Measurements from ENCODE around the gene SLC15A4.

- TF ChIP-seq CTCF (IDR thresholded peaks at IDR 0.05), result no peak
- no peak for TF ChIP-seq POLR2AphosphoS5 (IDR thresholded peaks at IDR 0.05)
- TF ChIP-seq POLR2A (IDR thresholded peaks at IDR 0.05; ENCODE audit: low read depth), result no peak
Measured at GRCh38 chr12:128815779-128816642, 7.7 kb downstream of the SLC15A4 start.
